ENCODE results near the gene CFTR.

- TF ChIP-seq CTCF (IDR thresholded peaks at IDR 0.05) (no peak), NFYB (CRISPR knock-in tag; conservative IDR thresholded peaks at IDR 0.05; ENCODE audit: low read depth) (no peak), ATF2 (CRISPR knock-in tag; IDR thresholded peaks at IDR 0.05; ENCODE audit: borderline replicate concordance, low read depth) (no peak), ZNF138 (CRISPR knock-in tag; conservative IDR thresholded peaks at IDR 0.05) (no peak), E2F4 (CRISPR knock-in tag; IDR thresholded peaks at IDR 0.05; ENCODE audit: borderline replicate concordance, low read depth) (no peak), SP1 (CRISPR knock-in tag; conservative IDR thresholded peaks at IDR 0.05) (no peak), ELF4 (CRISPR knock-in tag; IDR thresholded peaks at IDR 0.05; ENCODE audit: low read depth) (no peak), RELA (CRISPR knock-in tag; IDR thresholded peaks at IDR 0.05; ENCODE audit: borderline replicate concordance) (no peak), ATF1 (CRISPR knock-in tag; IDR thresholded peaks at IDR 0.05) (no peak), ESRRA (CRISPR knock-in tag; IDR thresholded peaks at IDR 0.05; ENCODE audit: borderline replicate concordance) (no peak), NR2C2 (CRISPR knock-in tag; IDR thresholded peaks at IDR 0.05) (no peak), IRF1 (CRISPR knock-in tag; IDR thresholded peaks at IDR 0.05) (no peak), ATF3 (CRISPR knock-in tag; conservative IDR thresholded peaks at IDR 0.05) (no peak)
These were observed 184.2 kb downstream of the CFTR start for GRCh38 chr7:117664047-117664446.
